HG03175 (cell line): ENCODE measurements around the gene DDC.
"Not testable (repeated sequence)": the region's sequence is repeated elsewhere in the genome, so short reads cannot be mapped to it uniquely, and the experiment has no call there.

Experiments used
- ATAC-seq: cut with Tn5 transposase; IDR thresholded peaks from one replicate; pipeline ENCODE4 v1.9.1; 2021; ENCODE audit warnings: mild to moderate bottlenecking, moderate library complexity; ENCODE audit not compliant: unreplicated experiment

DDC gene

GRCh38 chr7:50556247-50556991 lies 8.8 kb downstream of the DDC start:
- no peak for ATAC-seq

DNA sequence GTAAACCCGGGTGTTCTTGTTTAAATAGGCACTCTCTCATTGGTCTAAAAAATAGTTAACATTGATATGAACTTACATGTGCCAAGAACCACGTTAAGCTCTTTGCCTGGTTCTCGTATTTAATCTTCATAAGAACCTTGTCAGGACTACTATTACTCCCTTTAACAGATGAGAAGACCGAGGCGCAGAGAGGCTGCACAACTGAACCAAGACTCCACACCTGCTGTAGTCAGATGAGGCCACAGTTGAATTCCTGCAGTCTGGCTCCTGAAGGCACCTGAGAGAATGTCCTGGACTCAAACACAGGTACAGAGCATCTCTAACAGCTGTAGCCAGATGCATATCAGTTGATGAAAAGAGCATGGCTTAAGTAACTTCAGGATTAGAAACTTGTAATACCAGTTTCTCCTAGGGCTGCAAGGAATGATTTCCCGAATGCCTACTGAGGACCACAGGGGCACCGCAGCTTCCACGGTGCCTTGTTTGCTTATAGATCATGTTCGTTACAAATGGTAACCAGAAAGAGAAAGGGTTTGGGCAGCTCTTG lies 9.5 kb downstream of the DDC start:
- ATAC-seq = no peak

GRCh38 chr7:50554431-50555322 lies 10.5 kb downstream of the DDC start:
- ATAC-seq = no peak

DNA sequence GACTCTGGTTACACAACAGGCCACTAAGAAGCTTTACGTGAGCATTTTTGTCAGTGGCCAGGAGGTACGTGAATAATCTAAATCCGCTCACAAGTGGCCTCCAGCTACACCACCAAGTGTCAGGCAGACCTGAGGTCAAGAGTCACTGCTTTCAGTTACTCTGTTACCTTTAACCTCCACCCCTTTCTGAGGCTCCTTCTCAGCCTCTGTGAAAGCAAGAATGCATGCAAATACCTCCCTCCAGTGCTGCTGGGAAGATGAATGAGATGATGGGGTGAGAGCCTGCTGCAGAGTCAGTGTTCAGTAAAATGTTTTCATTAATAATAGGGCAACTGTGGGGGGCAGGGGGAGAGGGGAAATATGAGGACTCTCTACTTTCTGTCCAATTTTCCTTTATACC lies 11.2 kb downstream of the DDC start:
- no peak for ATAC-seq

DNA sequence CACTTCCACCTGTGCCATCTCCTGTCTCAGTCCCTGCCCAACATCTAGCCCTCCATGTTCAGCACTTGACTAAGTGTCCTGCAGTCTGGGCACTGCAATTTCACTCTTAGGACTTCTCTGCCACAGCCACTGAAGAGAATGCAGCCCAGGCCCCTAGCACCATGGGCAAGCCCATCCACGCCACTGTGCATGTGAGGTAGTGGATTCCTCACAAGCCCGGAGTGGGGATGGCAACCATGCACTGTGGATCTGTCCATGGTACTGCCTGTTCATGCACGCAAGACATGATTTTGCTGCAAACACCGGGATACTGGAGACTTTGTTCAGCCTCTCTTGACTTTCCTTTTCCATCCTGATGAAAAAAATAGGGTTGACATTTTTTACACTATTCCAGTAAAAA lies 12.3 kb downstream of the DDC start:
- no peak for ATAC-seq

DNA sequence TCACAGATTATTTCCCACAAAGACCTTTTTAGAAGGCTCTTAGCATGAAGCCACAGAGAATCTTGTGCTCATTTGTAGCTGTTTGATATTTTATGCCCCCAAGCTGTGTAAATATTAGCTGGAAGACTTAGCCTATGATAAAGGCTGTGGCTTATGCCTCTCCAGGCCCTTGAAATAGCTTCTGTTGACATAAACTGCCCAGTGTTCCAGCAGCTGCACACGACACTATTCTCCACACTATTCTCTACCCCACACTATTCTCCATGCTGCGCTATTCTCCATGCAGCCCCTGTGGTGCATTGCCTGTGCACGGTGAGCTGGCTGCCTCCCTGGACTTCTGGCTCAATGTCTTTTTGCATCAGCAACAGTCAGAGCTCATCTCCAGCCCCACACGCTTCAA lies 13.1 kb downstream of the DDC start:
- ATAC-seq = no peak

DNA sequence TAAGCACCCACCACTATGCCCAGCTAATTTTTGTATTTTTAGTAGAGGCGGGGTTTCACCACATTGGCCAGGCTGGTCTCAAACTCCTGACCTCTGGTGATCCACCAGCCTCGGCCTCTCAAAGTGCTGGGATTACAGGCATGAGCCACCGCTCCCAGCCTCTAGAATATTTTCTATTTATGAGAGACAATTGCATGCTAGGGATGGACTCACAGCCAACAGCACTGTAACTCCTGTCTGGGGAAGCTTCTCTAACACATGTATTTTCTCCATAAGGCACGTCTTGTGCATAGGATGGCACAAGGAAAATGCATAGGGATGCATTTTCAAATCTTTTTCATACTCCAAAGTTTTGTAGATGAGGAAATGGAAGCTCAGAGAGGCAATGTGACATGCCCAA lies 19.6 kb downstream of the DDC start:
- not testable (repeated sequence) for ATAC-seq

DNA sequence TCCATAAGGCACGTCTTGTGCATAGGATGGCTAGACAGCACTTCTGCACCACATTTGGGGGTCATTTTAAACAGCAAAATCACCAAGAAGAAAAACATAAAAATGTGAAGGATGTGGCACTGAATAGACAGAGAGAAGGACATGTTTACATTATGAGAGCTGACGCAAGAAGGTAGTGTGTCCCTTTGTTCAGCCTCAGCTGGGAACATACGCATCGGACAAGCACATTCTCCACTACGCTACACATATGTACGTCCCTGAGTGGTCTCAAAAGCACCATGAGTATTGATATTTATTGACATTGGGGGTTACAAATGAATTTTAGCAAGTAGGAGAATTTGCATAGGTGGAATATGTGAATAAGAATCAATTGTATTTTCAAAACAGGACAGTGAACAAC lies 20.2 kb downstream of the DDC start:
- no peak for ATAC-seq

DNA sequence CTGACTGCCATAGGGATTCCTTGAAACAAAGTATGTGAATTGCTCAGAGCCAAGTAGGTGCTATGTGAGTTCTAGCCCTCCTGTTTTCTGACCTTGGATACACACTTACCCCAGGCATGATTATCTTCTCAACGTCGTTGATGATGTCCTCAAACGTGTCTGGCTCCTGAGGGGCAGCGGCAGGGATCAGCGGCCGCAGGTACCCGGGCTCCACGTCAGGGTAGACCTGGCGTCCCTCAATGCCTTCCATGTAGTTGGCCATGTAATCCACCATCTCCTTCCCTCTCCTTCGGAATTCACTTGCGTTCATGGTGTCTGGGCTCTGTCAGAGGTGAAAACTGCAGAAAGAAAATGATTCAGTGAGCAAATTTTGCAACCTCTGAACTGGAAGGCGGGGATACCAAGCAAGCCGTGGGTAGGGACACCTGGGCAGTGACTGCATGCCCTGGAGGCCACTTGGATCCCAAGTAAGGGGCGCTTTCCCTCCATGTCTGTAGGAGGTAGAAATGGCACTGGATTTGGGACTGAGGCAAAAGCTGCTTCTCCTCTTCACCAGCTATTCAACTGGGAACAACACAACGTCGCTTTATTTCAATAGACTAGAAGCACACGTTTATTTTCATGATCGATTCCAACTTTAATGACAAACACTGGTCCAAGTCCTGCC lies 21.3 kb downstream of the DDC start:
- no peak for ATAC-seq

DNA sequence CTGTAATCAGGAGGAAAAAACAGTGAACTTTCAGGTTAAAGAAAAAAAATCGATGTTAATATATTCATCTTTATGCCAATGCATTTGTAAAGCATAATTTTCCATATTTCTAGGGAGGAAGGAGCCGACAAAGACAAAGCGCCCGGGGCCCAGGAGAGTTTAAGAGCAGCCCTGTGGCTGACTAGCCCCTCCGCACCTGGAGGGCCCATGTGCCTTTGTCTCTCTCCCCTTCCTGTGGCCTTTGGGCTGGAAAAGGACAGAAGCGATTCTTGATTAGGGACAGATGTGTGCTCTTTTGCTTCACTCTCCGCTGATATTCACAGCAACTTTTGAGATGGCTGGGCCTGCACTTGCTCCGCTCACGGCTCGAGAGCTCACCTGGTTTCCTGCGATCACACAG lies 23.1 kb downstream of the DDC start:
- ATAC-seq = no peak

DNA sequence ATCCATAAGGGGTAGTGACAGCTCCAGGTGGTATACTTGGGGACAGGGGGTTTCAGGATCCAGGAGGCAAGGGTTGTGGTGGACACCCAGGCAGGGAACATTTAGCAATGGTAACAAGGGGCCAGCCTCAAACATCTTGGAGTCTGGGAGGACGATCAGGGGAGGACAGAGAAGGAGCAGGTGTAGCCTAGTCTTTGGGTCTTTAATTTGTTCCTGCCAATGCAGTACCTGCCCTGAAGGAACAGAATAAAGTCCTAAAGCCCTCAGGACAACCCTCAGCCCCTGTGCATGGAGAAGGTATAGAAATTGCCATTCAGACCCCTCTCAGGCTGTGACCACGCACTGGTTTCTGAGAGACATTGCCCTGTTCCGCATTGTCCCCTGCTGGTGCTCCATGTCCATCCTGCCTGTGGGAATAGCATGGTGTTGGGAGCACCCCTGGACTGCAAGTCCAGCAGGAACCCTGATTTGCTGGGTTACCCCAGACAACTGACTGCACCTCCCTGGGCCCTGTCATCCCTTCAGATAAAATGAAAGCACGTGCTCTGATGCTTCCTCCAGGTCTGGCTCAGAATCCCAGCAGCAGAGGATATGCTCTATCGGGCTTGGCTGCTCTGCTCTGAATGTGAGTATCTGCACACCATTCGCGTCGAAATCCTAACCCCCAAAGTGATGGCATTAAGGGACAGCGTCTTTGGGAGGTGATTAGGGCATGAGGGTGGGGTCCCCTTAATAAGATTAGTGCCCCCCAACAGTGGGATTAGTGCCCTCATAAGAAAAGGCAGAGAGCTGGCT lies 24.2 kb downstream of the DDC start:
- ATAC-seq = no peak

DNA sequence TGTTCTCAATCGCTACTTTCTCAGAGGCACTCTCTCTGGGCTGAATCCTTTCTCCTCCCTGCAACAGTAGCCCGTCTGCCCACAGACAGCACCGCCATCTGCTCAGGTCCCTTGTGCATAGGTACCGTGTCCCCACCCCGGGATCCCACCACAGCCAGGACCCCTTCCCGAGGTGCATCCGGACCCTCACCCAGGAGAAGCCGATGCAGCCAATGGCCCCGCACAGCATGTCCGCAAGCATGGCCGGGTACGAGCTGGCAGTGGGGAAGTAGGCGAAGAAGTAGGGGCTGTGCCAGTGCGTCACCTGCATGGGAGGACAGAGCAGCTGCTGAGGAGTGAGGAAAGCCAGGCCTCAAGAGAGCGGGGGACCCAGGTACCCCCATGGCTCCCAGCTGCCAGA lies 25.5 kb downstream of the DDC start:
- ATAC-seq = no peak

DNA sequence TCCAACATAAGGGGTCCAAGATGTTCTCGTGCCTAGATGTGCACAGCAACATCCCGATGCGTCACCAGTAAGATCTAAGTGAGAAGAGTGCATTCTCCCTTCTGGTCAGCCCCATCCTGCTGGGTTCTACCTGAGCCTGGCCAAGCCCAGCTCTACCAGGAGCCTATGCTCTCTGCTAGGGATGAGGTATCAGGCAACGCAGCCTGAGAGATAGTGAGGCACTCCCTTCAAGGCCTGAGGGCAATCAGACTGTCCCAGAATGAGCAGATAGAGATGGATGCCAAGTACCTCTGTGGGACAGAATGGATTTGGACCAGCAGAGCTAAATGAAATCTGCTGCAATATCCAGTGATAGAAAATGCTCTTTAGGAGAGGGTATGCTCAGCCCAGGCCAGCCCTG lies 26.7 kb downstream of the DDC start:
- ATAC-seq = no peak

DNA sequence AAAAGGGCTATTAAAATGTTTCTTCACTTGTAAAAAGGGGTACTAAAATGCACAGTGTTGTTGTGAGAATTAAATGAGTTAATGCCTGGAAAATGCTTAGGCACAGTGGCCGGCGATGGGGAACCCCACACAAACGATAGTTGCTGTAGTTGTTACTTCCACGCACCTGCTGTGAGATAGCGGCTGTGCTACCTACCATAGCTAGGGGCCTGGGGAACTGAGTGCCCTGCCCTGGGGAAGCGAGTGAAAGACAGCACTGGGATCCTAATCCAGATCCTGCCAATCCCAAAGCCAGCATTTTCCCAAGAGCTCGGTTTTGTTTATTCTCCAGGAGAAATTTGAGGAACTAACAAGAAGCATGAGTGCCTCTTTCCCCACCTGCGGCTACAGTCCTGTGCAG lies 27.8 kb downstream of the DDC start:
- ATAC-seq = no peak

DNA sequence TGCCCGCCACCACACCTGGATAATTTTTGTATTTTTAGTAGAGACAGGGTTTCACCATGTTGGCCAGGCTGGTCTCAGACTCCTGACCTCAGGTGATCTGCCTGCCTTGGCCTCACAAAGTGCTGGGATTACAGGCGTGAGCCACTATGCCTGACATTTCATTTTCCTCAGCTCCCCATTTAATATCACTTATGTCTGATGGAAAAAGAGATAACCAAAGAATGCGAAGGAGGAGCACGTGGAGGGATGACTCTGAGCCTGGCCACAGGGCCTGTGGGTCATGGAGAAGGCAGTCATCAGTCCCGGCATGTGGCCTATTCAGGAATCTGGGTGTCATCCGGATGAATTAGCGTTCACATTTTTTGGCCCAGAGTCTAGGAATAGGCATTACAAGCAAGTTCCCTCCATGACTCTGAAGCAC lies 29.9 kb downstream of the DDC start:
- not testable (repeated sequence) for ATAC-seq

DNA sequence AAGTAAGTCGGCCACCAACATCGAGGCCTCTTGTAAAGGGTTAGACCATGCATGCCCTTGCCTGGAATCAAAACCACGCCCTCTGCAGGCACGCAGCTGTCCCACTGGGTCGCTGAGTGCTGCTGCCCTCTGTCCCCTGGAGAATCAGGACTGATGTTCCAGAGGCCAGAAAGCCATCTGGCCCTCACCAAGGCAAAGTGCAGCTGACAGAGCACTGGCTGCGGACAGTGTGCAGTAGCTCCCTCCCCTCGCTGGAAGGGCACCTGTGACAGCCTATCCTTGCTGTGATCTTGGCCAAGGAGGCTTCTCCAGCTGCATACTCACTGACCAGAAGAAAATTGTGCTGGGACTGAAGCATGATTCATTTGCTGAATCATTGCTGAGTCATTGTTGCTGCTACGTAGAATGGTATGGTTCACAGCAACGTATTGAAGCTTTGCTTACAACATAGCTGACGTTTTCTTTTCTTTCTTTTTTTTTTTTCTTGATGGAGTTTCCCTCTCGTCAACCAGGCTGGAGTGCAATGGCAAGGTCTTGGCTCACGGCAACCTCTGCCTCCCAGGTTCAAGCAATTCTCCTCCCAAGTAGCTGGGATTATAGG lies 30.4 kb downstream of the DDC start:
- no peak for ATAC-seq

- no peak for ATAC-seq
Observed at GRCh38 chr7:50533866-50534265, 31.3 kb downstream of the DDC start.

- ATAC-seq = no peak
Observed at GRCh38 chr7:50531928-50532327, 33.3 kb downstream of the DDC start.

GRCh38 chr7:50531401-50531911 lies 33.7 kb downstream of the DDC start:
- ATAC-seq = no peak

GRCh38 chr7:50530766-50531165 lies 34.4 kb downstream of the DDC start:
- ATAC-seq = no peak
